ENCODE results near the gene GTF2F1. TPM values are rescaled to one million over a fixed set of nuclear protein-coding genes. Genes with fewer than 3 reads are reported as not detected.
"Not testable (repeated sequence)": the region's sequence is repeated elsewhere in the genome, so short reads cannot be mapped to it uniquely, and the experiment has no call there.

Gene GTF2F1
- total RNA-seq, 1 donor from 2014 or later, result 32.6 TPM

DNA sequence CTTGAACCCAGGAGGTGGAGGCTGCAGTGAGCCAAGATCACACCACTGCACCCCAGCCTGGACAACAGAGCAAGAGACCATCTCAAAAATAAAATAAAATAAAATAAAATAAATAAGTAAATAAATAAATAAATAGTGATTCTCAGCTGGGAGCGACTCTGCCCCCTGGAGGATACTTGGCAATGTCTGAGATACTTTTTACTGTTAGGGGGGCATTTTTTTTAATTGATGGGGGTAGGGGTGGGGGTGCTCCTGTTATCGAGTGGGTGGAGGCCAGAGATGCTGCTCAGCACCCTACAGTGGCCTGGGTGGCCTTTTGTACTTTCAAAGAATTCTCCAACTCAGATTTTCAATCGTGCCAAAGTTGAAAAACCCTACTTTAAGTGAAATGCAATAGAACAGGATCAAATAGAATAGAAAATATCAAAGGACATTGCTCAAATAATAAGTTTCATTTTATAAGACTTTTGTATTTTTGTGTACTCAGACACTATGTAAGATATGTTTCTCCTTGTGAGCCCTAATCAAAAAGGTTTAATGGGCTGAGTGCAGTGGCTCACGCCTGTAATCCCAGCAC, 38.8 kb downstream of the GTF2F1 start:
- ATAC-seq, result no peak

DNA sequence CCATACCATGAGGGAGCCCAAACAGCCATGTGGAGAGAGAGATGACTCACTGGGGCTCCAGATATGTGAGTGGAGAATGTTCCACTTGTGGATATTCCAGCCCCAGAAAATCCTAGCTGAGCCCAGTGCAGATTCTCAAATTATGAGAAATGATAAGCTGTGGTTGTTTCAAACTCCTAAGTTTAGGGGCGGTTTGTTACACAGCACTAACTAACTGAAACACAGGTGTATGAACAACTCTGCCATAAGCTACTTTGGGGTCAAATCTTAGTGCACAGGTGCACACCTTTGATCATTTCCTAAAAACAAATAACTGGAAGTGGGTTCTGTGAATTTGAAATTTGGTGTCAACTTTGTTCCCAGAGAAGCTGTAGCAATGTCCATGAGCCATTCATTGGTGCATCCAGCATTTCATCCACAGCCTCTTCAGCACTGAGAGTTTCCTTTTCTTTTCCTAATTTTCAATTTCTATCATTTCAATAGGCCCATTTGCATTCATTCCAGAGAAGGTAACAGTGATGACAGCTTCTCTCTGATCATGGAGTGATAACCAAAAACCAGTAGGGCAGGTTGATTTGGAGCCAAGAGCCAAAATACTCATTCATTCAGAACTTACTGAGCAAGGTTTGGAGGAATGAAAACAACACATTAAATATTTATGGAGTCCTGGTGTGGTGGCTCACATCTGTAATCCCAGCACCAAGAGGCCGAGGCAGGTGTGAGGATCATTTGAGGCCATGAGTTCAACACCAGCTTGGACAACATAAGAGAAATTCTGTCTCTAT, 40.4 kb downstream of the GTF2F1 start:
- ATAC-seq, result no peak

DNA sequence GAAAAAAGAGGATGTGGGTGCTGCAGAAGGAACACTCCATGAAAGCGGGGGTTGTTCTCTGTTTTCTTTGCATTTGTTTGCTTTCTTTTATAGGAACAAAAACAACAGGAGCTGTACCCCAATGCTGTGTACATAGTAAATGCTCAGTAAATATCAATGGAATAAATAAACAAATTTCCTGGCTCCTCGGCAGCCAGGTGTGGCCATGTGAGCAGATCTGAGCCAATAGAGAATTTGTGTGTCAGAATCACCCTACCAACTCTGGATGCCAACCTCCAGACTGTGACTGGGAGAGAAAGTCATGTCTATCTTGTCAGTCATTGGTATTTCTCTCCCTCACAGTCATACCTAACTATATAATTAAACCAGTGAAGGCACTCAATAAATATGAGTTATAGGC, 42.3 kb downstream of the GTF2F1 start:
- no peak for ATAC-seq

DNA sequence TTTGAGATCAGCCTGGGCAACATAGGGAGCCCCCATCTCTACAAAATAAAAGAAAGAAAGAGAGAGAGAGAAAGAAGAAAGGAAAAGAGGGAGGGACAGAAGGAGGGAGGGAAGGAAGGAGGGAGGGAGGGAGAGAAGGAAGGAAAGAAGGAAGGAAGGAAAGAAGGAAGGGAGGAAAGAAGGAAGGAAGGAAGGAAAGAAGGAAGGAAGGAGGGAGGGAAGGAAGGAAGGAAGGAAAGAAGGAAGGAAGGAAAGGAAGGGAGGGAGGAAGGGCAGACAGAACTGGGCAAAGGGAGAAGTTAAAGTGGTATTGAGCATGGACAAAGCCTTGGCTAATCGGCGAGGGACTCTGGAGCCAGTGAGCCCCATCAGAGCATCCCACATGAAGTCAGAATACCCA, 43.7 kb downstream of the GTF2F1 start:
- not testable (repeated sequence) for ATAC-seq

DNA sequence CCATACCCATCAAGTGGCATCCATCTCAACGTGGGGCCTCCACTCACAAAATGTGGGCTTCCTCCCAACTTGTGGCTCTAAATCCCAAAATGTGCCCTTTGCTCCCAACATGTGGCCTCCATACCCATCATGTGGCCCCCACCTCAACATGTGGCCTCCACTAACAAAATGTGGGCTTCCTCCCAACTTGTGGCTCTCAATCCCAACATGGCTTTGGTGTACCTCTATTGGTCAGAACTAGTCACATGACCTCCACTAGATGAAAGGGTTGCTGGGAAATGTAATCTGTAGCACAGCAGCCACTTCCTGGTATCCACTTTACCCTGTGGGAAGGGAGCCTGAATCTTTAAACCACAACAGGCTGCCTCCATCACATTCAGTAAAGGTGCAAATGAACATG, 49.5 kb downstream of the GTF2F1 start:
- ATAC-seq, result no peak

DNA sequence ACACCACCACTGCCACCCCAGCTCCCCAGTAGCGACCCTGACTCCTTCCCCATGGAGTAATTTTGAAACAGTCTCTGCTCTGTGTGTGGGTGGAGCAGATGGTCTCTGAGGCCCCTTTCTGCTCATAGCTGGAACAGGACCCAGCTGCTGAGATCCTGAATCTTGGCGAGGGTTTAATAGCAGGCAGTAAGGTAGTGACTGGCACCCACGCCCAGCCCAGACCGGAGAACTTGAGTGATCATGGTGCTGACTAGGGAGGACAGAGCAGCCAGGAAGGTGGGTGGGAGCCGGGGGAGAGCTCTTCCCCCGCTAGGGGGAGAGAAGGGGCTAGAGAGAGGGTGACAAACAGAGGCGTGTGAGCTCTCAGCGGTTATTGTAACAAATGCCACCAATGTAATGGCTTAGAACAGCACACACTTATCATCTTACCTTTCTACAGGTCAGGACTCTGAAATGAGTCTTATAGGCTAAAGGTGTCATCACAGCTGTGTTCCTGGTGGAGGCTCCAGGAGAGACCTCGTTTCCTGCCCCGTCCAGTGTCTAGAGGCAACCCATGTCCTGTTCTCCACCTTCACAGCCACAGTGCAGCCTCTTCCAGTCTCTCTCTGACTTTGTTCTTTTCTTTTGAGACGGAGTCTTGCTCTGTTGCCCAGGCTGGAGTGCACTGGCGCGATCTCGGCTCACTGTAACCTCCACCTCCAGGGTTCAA, 52.3 kb downstream of the GTF2F1 start:
- no peak for ATAC-seq

DNA sequence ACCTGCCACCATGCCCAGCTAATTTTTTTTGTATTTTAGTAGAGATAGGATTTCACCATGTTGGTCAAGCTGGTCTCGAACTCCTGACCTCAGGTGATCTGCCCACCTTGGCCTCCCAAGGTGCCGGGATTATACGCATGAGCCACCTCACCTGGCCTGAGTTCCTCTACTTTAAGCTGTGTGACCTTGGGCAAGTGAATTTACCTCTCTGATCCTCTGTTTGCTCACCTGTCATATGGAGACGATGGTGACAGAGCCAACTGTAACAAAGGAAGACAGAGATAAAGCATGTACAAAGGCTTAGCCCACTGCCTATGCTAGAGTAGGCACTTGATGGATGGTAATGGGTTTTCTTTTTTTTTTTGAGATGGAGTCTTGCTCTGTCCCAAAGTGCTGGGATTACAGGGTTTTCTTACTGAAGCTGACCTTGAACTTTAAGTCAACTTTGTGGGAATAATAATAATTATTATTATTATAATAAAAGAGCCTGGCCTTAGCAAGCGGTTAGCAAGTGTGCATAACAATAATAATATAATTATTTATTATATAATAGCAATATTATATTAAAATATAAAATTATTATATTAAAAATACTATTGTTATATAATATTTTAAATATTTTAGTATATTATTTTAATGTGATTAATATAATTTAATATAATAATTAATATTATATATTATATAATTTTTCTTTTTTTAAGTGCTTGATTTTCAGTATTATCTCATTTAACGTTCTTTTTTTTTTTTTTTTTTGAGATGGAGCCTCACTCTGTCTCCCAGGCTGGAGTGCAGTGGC, 58.3 kb downstream of the GTF2F1 start:
- ATAC-seq, result no peak

DNA sequence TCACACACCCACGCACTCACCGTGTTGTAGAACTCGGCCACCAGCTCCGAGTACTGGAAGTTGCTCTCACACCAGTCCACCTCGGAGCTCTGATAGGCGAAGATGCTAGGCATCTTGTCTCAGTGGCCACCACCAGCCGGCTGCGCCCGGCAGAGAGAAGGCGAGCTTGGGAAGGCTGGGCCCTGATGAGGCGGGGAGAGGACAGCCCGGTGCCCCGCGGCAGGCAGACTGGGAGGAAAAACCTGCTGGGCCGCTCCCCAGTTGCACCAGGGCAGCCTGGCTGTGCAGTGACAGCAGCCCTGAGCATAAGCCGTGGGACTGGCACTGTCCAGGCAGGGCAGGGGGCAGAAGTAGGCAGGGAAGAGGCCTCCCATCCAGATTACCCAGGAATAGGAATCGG, 59.5 kb downstream of the GTF2F1 start, which contains the start of gene ACER1:
ACER1 (minus strand) TSS at position 174 of the 400 bp plus-strand sequence; CDS start at position 113, 61 bp downstream.
- peak; percentile 95 for ATAC-seq

Other genes with a start within 250 kb of the GTF2F1 start
- gene MLLT1, start 113.2 kb downstream of the GTF2F1 start, total RNA-seq, result 27.5 TPM
- 1.8 TPM for gene ACER1, start 59.6 kb downstream of the GTF2F1 start, total RNA-seq
- gene CLPP, start 31.6 kb downstream of the GTF2F1 start, total RNA-seq, result 65.4 TPM
- 74.8 TPM for gene ALKBH7, start 20.4 kb downstream of the GTF2F1 start, total RNA-seq
- 1.5 TPM for gene PSPN, start 17.2 kb downstream of the GTF2F1 start, total RNA-seq
- gene KHSRP, start 31.6 kb upstream of the GTF2F1 start, total RNA-seq, result 148 TPM
- gene SLC25A41, start 40.6 kb upstream of the GTF2F1 start, total RNA-seq, result 0.36 TPM
- 31.1 TPM for gene SLC25A23, start 66.6 kb upstream of the GTF2F1 start, total RNA-seq
- 37.3 TPM for gene CRB3, start 71.1 kb upstream of the GTF2F1 start, total RNA-seq
- gene DENND1C, start 88.6 kb upstream of the GTF2F1 start, total RNA-seq, result 1.3 TPM
- 0.12 TPM for gene TUBB4A, start 109.1 kb upstream of the GTF2F1 start, total RNA-seq
- 4.7 TPM for gene TNFSF9, start 137.9 kb upstream of the GTF2F1 start, total RNA-seq
- gene CD70, start 198.0 kb upstream of the GTF2F1 start, total RNA-seq, result not detected